NB4 (cell line): ENCODE results near the gene CYP27C1.

Experiments used
- MYC ChIP-seq: IDR thresholded peaks from 2 replicates; pipeline ENCODE4 v1.6.1; 2011; ENCODE audit warnings: low read depth, low read length
- TF ChIP-seq, protein P1 (sequence below): IDR thresholded peaks from one replicate; pipeline ENCODE4 v1.5.1; 2012; ENCODE audit warnings: low read depth, low read length

DNA sequence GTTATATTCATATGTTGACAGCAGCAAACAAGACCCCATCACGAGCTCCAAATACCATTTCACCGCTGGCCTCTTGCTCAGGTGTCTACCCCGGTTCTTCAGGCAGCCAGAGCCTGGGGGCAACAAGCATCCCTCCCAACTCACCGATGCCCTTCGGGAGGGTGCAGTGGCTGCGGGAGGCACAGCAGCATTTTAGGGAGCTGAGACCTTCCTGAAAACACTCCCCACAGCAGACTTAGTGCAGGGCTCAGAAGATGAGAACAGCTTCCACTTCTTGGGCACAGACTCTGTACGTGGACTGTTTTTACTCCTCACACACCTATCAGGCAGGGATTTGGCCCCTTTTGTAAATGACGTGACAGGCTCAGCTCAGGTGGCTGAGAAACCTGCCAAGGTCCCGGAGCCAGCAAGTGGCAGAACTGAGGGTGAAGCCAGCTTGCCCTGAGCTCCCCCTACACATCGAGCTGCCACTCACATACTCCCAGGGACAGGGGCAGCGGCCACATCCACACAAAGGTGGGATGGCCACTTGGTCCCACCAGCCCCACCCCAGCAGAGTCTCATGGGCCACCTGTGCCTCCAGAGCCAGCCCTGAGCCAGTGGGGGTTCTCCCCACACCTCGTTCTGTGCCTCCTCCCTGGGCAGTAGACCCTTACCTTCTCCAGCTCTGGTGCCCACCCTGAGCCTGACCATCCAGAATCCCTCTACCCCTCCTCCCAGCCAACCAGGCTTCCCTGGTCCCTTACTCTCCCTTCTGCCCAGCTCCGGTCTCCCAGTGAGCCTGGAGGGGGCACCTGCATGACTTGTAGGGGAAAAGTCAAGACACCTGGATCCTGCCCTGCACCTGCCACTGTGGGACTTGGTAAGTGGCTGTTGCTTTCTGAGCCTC, 28.5 kb downstream of the CYP27C1 start:
- TF ChIP-seq, protein P1, sequence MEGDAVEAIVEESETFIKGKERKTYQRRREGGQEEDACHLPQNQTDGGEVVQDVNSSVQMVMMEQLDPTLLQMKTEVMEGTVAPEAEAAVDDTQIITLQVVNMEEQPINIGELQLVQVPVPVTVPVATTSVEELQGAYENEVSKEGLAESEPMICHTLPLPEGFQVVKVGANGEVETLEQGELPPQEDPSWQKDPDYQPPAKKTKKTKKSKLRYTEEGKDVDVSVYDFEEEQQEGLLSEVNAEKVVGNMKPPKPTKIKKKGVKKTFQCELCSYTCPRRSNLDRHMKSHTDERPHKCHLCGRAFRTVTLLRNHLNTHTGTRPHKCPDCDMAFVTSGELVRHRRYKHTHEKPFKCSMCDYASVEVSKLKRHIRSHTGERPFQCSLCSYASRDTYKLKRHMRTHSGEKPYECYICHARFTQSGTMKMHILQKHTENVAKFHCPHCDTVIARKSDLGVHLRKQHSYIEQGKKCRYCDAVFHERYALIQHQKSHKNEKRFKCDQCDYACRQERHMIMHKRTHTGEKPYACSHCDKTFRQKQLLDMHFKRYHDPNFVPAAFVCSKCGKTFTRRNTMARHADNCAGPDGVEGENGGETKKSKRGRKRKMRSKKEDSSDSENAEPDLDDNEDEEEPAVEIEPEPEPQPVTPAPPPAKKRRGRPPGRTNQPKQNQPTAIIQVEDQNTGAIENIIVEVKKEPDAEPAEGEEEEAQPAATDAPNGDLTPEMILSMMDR = no peak
- no peak for TF ChIP-seq MYC
